ENCODE results near the gene GREB1.

GREB1 gene

DNA sequence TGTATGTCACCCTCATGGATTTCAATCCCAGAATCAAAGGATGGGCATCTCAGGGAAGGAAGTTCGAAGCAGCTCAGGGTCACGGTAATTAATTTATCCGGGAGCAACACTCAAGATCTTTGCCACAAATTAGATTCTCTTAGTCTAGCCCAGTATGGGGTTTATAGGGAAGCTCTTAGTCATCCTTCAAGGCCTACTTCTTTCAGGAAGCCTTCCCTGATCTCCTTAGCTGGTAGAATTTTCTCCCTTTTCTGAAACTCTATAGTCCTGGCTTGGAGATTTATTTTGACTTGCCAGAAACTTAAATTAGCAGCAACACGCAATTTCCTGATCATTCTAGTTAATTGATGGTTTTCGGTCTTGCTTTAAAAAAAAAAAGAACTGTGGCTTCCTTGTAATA, 20.5 kb upstream of the GREB1 start:
- no peak for DNase-seq

GRCh38 chr2:11514081-11514730, 19.6 kb upstream of the GREB1 start:
- DNase-seq, result no peak

GRCh38 chr2:11514904-11515303, 18.9 kb upstream of the GREB1 start:
- DNase-seq, result no peak

DNA sequence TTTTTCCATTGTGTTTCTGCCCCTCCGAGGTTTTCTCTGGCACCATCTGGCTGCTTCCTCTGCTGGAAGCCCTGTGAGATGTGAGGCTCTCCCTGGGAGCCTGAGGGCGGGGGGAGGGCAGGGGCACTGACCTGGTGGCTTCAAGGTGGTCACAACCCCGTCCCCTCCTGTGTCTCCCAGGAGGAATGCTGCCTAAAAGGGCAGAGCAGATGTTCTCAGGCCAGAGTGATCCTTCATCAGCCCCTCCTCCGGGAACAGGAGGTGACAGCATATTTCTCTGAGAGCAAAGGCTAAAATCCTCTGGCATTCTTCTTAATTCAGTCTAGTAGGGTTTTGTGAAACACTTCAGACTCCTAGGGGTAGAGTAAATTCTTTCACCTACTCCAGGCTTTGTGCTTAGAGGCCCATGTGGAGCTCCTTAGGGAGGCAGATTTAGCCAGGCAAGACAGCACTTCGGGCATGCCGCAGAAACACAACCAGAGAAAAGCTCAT, 18.3 kb upstream of the GREB1 start:
- DNase-seq, result no peak

- no peak for DNase-seq
These were observed 16.7 kb upstream of the GREB1 start for GRCh38 chr2:11516984-11517648.

GRCh38 chr2:11517906-11518305, 15.9 kb upstream of the GREB1 start:
- no peak for DNase-seq

DNA sequence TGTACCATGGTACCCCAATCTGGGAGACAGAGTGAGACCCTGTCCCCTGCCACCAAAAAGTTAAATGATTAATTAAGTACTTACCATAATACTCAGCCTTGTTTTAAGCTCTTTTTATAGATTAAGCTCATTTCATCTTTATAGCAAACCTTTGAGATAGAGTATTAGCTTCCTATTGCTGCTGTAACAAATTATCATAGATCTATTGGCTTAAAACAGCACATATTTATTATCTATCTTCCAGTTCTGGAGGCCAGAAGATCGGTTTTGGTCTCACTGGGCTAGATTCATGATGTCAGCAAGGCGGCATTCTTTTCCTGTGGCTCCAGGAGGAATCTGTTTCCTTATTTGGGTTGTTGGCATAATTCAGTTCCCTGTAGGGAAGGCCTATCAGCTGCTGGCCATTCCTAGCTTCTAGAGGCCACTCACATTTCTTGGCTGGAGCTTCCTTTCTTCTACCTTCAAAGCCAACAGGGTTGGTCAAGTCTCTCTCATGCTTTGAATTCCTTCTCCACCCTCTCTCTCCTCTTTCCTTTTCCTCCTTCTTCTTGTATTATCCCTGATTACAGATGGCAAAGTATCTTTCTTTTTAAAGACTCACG, 13.7 kb upstream of the GREB1 start:
- no peak for DNase-seq

DNA sequence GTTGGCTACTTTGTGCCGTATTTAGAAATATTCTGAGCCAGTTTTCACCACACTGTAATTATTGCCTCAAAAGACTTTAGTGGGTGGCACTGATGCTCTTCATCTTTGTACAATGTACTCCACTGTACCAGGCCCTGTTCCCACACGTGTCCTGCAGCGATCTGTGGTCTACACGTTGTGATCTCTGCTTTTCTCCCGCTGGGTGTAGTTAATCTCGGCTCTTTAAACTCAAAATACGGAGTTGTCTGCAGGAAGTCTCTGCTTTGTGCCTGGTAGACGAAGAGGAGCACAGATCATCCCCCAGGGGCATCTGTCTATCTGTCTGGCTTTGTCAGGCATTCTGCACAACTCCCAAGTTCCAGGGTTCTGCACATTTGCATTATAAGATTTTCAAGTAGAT, 12.1 kb upstream of the GREB1 start:
- DNase-seq, result no peak

GRCh38 chr2:11524470-11524869, 9.4 kb upstream of the GREB1 start:
- DNase-seq, result no peak

DNA sequence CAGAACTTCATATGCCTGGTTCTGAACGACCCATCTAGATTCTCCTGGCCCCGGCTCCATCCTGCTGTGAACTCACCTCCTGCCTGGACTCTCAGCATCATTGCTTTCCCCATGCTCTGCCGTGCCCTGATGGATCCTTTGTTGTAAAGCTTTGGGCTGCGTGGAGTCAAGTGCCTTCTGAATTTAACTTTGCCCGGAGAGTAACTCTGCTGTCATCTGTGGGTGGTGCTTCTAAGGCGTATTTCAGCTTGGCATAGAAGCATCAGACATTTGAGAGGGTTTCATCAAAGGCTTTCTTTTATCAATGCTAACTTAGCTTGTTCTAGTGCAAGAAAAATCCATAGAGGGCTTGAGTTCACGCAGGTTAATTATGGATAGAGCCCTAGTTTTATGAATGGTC, 8.1 kb upstream of the GREB1 start:
- DNase-seq, result no peak

GRCh38 chr2:11527001-11527400, 6.8 kb upstream of the GREB1 start:
- no peak for DNase-seq

DNA sequence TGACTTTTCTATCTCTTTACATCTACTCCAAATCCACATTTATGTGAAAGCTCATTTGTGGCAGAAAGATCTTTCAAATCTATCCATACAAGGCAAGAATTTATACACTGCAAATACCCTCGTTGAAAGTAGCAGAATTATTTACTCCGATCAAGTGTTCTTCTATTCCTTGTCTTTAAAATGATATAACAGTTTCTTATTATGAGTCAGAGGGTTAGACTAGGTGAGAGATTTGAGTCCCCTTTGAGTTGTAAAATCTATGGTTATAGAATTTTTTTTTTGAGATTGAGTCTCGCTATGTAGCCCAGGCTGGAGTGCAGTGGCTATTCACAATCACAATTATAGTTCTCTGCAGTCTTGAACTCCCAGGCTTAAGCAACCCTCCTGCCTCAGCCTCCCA, 5.6 kb upstream of the GREB1 start:
- no peak for DNase-seq

DNA sequence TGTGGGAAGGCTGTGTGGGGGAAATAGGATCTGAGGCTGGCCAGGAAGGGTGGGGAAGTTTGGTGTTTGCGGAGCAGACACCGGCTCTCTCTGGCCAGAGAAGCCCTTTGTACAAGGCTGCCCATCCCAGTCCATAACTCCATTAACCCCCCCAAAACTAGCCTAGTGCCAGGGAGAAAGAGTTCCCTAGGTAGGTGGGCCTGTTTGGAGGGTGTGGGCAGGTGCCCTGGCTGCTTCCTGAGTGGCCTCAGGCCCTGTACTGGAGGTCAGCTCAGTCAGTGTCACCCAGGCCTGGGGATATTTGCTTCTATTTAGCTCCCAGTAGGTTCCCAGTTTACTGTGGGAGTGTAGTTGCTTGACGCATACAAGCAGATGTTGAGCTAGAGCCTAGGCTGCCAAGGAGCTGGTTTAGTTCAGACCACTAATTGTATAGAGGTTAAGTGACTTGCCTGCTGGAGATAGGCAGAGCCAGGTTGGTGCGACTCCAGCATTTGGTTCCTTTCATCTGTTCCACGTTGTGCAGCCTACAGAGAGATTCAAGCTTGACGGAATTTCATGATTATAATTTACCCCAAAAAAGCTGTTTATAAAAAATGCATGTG, 2.9 kb upstream of the GREB1 start:
- DNase-seq, result no peak

- DNase-seq, result no peak
These were observed 1.3 kb upstream of the GREB1 start for GRCh38 chr2:11532416-11533055.

DNA sequence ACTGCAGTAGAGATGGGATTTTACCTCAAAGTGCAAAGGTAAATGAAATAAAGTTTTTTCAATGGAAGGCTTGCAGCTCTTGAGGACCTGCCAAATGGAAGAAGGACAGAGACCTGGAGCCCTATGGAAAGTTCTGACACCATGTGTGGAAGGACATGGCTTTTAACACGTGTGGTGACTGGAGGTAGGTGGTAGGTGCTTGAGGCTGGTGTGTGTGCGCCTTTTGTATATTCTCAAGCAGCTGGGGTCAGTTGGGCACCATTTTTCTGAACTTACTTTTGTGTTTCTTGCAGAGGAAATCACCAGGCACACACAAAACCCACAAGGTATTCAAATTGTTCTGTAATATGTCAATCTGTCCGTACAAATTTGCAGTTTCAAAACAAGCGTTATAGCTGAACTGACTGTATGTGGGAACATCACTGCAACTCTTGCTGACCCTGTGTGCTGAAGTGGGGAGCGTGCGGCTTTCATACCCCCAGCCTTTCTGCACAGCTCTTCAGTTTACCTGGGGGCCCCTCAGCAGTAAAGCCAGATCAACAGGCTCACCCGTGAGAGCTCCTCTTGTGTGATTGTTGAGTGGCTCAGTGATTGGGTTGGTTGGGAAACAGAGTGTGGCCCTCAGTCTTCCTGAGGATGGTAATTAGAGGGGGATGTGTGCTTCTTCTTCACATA, 363 bp downstream of the GREB1 start:
- DNase-seq, result no peak

DNA sequence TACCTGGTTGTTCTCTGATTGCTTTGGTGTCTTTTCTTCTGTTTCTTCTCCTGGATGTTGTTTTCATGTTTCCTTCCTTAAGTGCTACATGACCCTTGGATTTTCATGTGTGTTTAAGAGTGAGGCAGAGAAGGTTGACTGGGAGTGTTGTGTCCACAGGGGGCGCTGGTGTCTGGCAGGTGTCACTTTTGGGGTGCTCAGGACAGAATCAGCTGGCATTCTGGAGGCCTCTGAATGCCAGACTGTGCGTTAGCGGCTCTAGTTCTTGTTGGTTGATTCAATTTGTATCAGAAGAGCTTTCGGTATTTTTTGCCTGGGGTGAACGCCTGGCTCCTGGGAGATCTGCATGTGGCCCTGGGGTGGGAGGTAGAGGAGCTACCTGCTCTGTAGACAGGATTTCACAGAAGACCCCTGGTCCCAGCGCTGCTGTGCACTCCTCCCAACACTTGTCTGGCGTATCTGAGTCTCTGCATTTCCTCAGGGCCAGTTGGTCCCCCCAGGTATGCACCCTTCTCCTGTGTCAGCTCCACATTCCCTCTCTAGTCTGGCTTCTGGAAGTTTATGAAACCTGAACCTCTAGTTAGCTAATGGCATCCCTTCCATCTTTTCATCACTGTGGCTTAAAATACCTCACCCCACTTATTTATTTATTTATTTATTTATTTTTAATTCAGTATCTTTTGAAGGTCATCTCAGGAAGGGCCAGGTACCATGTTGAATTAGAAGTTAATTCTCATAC, 1.1 kb downstream of the GREB1 start:
- DNase-seq, result no peak

- no peak for DNase-seq
These were observed 2.1 kb downstream of the GREB1 start for GRCh38 chr2:11535899-11536344.

GRCh38 chr2:11537951-11538350, 4.1 kb downstream of the GREB1 start:
- no peak for DNase-seq

GRCh38 chr2:11539317-11540147, 5.7 kb downstream of the GREB1 start:
- no peak for DNase-seq

DNA sequence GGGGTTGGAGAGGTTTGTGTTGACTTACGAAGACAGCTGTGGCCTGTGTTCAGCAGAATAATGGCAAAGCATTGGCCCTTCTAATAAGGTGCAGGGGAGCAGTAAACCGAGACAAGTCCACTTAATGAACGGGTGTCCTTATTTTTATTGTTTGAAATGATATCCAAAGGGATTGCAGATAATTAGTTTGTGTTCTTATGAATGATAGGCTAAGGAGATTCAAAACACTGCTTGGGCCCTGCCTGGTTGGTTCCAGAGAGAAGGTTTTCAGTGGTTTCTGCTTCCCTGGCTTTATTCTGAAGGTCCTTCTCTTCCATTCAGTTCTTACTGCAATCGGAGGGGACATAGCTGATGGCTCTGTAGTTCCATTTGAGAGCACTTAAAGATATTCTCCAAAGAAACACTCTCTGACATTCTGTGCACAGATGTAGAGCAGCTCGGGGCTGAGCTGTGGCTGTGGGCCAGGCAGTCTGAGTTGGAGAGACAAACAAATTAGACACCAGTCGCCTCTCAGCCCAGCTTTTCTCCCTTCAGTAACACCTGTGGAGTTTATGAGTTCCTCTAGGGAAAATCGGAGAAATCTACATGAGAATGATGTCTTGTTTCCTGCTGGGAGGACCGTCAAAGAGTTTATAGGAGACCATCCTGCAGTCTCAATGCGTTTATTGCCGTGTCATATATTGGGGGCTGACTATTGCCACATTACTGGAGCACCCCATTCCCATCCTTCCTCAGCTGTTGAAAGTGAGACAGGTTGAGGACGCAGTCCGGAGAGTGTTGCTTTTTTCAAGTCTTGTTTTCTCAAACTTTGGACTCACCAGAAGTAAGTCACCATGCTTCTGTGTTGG, 6.5 kb downstream of the GREB1 start:
- DNase-seq, result no peak
